ENCODE results near the gene PIGK.

PIGK gene

GRCh38 chr1:77089756-77090155, 129.5 kb downstream of the PIGK start:
- no peak for DNase-seq

DNA sequence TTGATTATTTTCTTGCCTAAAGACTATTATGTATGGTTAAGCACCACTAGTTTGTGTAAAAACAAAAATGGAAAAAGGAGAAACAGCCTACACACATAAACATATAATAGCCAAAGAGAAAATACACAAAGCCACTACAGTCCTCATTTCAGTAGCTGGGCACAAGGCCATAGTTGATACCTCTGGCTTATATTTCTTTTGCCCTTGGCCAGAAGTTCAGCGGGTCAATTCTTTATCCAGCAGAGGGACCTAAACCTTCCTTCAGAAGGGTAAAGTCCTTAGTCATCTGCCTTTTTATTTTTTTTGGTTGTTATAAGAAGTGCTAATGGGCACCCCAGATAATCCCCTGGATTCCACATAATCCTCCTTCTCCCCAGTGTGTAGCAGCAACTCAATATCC, 134.1 kb downstream of the PIGK start:
- DNase-seq, result no peak

- DNase-seq, result no peak
These were observed 134.8 kb downstream of the PIGK start for GRCh38 chr1:77084457-77084856.

- DNase-seq, result no peak
These were observed 137.4 kb downstream of the PIGK start for GRCh38 chr1:77081834-77082233.

- DNase-seq, result no peak
These were observed 142.5 kb downstream of the PIGK start for GRCh38 chr1:77076759-77077158.

DNA sequence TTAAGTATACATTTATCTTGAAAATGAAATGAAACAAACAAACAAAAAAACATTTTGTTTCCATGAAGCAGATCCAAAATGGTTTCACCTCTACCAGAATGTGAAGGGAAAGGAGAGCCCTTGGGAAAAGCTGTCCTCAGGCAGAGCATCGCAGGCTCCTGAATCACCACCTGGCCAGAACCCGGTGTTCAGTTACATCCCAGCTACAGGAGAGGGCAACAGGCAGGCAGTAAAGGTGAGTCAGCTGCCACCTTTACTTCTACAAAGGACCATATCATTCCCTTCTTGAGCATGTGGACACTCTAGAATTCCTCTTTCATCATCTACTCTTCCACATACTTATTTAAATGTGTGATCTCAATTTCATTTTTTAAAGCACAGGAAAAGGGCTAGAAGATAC, 151.2 kb downstream of the PIGK start:
- DNase-seq, result no peak

- DNase-seq, result no peak
These were observed 153.4 kb downstream of the PIGK start for GRCh38 chr1:77065693-77066342.

GRCh38 chr1:77064246-77064645, 155.0 kb downstream of the PIGK start:
- no peak for DNase-seq

- DNase-seq, result no peak
These were observed 156.1 kb downstream of the PIGK start for GRCh38 chr1:77063118-77063517.

DNA sequence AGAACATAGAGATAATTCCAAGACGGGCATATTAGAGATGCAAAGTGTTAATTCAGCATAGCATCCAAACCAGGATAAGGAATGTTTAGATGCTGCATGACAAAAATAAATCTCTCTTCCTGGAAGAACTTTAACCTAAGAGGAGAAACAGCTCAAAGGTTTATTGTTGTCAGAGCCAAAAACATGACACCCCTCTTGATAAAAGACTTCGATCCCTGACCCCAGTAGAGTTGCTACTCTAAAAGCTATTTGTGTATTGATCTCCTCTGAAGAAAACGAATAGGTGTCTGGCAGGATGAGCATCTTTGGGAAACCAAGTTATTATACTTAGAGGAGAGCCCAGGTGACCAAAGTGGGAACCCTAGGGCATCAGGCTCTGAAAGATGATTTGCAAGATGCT, 158.1 kb downstream of the PIGK start:
- DNase-seq, result no peak

- no peak for DNase-seq
These were observed 159.2 kb downstream of the PIGK start for GRCh38 chr1:77060000-77060399.

- no peak for DNase-seq
These were observed 161.1 kb downstream of the PIGK start for GRCh38 chr1:77057994-77058585.

DNA sequence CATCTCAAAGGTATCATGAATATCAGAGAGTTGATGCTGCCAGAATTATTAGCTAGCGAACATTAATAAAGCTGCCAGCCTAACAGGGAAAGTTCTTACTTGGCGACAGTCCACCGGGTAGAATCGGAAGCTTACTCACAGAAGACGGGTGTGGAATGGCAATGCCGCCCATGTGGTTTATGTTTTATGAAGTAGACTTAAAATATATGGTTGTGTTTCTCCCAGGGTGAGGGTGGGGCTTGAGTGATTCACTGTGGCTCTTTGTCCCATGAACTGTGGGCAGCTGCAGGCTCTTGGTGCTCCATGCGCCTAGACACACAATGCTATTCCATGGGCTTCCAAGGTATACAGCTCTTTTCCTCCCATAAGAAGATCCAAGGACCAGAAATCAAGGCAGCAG, 162.7 kb downstream of the PIGK start:
- DNase-seq, result no peak

GRCh38 chr1:77051425-77051824, 167.8 kb downstream of the PIGK start:
- DNase-seq, result no peak

DNA sequence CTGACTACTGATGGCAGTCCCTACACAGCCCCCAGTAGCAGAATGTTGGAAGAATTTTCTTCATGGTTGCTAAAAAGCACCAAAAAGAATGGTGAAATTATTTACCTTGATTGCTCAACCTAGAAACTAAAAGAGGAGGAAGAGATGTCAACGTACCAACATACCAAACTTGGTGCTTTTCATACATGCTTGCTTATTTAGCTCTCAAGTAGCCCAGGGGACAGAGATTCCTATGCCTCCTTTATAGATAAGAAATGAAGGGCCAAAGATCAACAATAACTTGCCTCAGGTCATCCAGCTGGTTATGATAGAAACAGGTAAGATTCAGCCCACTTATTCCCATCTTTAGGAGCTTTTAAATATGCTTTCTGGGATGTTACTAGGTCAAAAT, 170.6 kb downstream of the PIGK start:
- no peak for DNase-seq

DNA sequence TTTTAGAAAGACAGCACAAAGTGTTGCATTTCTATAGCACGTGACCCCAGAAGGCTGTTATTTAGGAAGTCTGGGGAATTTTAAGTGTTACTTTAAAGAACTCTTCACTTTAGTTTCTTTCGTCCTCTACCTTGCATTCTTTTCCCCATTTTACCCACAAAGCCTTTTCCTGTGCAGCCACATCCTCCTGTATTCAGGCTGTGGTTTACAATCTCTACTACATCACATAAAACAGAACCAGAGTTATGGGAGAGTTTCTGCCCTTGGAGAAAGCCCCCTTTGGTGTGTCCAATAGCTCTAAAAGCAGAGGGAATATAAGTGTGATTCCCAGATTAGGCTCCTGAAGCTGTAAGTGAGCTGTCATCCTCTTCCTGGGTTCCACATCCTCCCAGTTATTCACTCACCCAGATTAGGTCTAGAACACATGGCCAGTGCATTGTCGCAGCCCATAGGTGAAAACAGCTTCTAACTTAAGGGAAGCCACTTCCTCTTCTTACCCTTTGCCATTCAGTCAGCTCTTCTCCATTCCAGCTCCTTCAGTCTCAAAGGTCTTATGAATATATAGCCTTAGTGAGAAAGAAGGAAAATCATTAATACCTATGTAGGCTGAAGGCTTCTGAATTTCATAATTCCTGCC, 171.1 kb downstream of the PIGK start:
- no peak for DNase-seq

GRCh38 chr1:77047575-77047974, 171.7 kb downstream of the PIGK start:
- no peak for DNase-seq

- DNase-seq, result no peak
These were observed 174.9 kb downstream of the PIGK start for GRCh38 chr1:77044133-77044849.

DNA sequence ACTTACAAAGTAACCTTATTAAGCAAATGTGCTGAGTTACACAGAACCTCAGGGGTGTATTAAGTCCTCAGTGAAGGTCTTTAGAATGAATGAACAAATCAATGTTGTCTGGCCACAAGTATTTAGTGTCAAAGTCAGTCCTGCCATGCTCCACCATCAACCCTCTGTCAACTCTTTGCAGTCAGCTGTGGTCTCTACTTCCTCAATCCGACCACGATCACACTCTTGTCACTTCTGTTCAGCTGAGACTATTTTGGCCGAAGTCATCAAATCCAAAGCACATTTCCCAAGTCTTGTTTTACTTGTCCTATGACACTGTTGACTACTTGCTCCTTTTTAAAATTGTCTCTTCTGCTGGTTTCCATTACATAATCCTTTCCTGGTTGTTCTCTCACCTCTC, 178.4 kb downstream of the PIGK start:
- DNase-seq, result no peak

GRCh38 chr1:77039739-77040138, 179.5 kb downstream of the PIGK start:
- no peak for DNase-seq

- DNase-seq, result no peak
These were observed 180.1 kb downstream of the PIGK start for GRCh38 chr1:77039111-77039510.

Data from NCI-H1105 (cell line).